ENCODE results near the gene ESYT2. TPM values are rescaled to one million over a fixed set of nuclear protein-coding genes. Genes with fewer than 3 reads are reported as not detected.
"Not testable (repeated sequence)": the region's sequence is repeated elsewhere in the genome, so short reads cannot be mapped to it uniquely, and the experiment has no call there.

The ESYT2 gene
- total RNA-seq, 4 donors from 2014 or later: 91.6 to 159 (median 100) TPM

GRCh38 chr7:158706710-158707590, 122.4 kb downstream of the ESYT2 start:
- Histone ChIP-seq H3K36me3 (no peaks in the 10 kb centered on the region), H3K27ac (no peak overlapping the region), H3K27me3 (no peaks in the 10 kb centered on the region), H3K4me1 (no peaks in the 10 kb centered on the region), H3K9me3 (no peaks in the 10 kb centered on the region), H3K4me3 (no peak overlapping the region)
- no peak for DNase-seq
- intact Hi-C loops (cut with DNase I; ENCODE audit: low total_unique reads): no loop called here
- TF ChIP-seq CTCF (IDR thresholded peaks at IDR 0.05) (no peak), POLR2A (IDR thresholded peaks at IDR 0.05) (no peak)

GRCh38 chr7:158706273-158706704, 123.0 kb downstream of the ESYT2 start:
- Histone ChIP-seq H3K4me3 (no peak overlapping the region), H3K36me3 (no peaks in the 10 kb centered on the region), H3K27ac (no peak overlapping the region), H3K9me3 (no peaks in the 10 kb centered on the region), H3K27me3 (no peaks in the 10 kb centered on the region), H3K4me1 (no peaks in the 10 kb centered on the region)
- DNase-seq: no peak
- intact Hi-C loops (cut with DNase I; ENCODE audit: low total_unique reads): no loop called here
- no peak for TF ChIP-seq POLR2A (IDR thresholded peaks at IDR 0.05)
- TF ChIP-seq CTCF (IDR thresholded peaks at IDR 0.05): no peak

- H3K9me3 ChIP-seq: no peaks in the 10 kb centered on the region
- H3K27ac ChIP-seq: peak overlapping the region; percentile 81 to 85
- no peaks in the 10 kb centered on the region for H3K4me1 ChIP-seq
- no peaks in the 10 kb centered on the region for H3K36me3 ChIP-seq
- H3K27me3 ChIP-seq: no peaks in the 10 kb centered on the region
- intact Hi-C loops (cut with DNase I; ENCODE audit: low total_unique reads): no loop called here
- H3K4me3 ChIP-seq: peak overlapping the region; percentile 84 to 85
- no peak for DNase-seq
- TF ChIP-seq CTCF (IDR thresholded peaks at IDR 0.05) (no peak), POLR2A (IDR thresholded peaks at IDR 0.05) (no peak)
Observed at GRCh38 chr7:158705234-158705850, 124.0 kb downstream of the ESYT2 start.

GRCh38 chr7:158704524-158705233, 124.6 kb downstream of the ESYT2 start, which contains the start of gene NCAPG2:
Gene NCAPG2 (minus strand): TSS chr7:158704804. CDS start chr7:158701899, 2,905 bp downstream.
- intact Hi-C loops (cut with DNase I; ENCODE audit: low total_unique reads): no loop called here
- no peaks in the 10 kb centered on the region for H3K9me3 ChIP-seq
- no peaks in the 10 kb centered on the region for H3K36me3 ChIP-seq
- no peaks in the 10 kb centered on the region for H3K4me1 ChIP-seq
- peak within 1 kb of the TSS; percentile 84 to 85 for H3K4me3 ChIP-seq
- TF ChIP-seq CTCF (IDR thresholded peaks at IDR 0.05): peak; percentile 13 to 81 (median 48)
- peak; percentile 97 to 98 for TF ChIP-seq POLR2A (IDR thresholded peaks at IDR 0.05)
- H3K27me3 ChIP-seq: no peaks in the 10 kb centered on the region
- peak within 1 kb of the TSS; percentile 81 to 85 for H3K27ac ChIP-seq
- DNase-seq: peak; percentile 97 to 98

GRCh38 chr7:158703679-158704523, 125.4 kb downstream of the ESYT2 start:
- H3K4me3 ChIP-seq: peak overlapping the region; percentile 84 to 85
- H3K4me1 ChIP-seq; DNase-seq; intact Hi-C loops (cut with DNase I; ENCODE audit: low total_unique reads); H3K9me3 ChIP-seq; H3K27me3 ChIP-seq; H3K36me3 ChIP-seq: not testable (repeated sequence)
- peak overlapping the region; percentile 77 to 85 for H3K27ac ChIP-seq

Data from uterus (tissue), 4 donors.